K562 (cell line): ENCODE results near the gene PTK6. TPM values are rescaled to one million over a fixed set of nuclear protein-coding genes. Genes with fewer than 3 reads are reported as not detected.

Source experiments
- CBX2 ChIP-seq: fragments of 200-600 bp; sonication (generic); IDR thresholded peaks from one replicate; pipeline ENCODE4 v1.6.1; 2012; ENCODE audit warnings: mild to moderate bottlenecking, low read length, inconsistent platforms; ENCODE audit not compliant: insufficient read depth, poor library complexity, severe bottlenecking
- CBX8 ChIP-seq: fragments of 200-600 bp; sonication (generic); IDR thresholded peaks from 2 replicates; pipeline ENCODE4 v1.6.1; 2012; ENCODE audit warnings: borderline replicate concordance, mixed run types, low read depth, mild to moderate bottlenecking, moderate library complexity, mixed read lengths, low read length, control low read depth, inconsistent platforms; ENCODE audit not compliant: poor library complexity, severe bottlenecking; ENCODE audit errors: extremely low read depth
- HDAC6 ChIP-seq: IDR thresholded peaks from 2 replicates; pipeline ENCODE4 v1.6.1; 2012; ENCODE audit warnings: low read depth, mild to moderate bottlenecking, control low read depth, inconsistent platforms, low read length, moderate library complexity
- HDGF ChIP-seq: fragments of 450-650 bp; IDR thresholded peaks from 2 replicates; pipeline ENCODE4 v1.6.1; 2016
- NR4A1 ChIP-seq, 2 experiments: fragments of 250-450 bp in 1 of 2; fragments of 450-650 bp in 1 of 2; sonication (Bioruptor Pico) in 1 of 2; IDR thresholded peaks; 2 replicates each; pipeline versions ENCODE4 v1.4.0 to v1.6.1; 2016 to 2020; ENCODE audit warnings: mild to moderate bottlenecking in 2 of 2, missing compliant biosample characterization in 1 of 2, missing genetic modification characterization in 1 of 2, moderate library complexity in 1 of 2
- PTBP1 ChIP-seq: fragments of 200-400 bp; formaldehyde crosslinking; IDR thresholded peaks from 2 replicates; pipeline ENCODE4 v1.6.1; 2017; ENCODE audit warnings: low read depth, low read length
- RBM34 ChIP-seq: fragments of 200-400 bp; formaldehyde crosslinking; IDR thresholded peaks from 2 replicates; pipeline ENCODE4 v1.6.1; 2018; ENCODE audit warnings: low read length, borderline replicate concordance; ENCODE audit not compliant: insufficient read depth
- RREB1 ChIP-seq: fragments of 250-450 bp; sonication (Bioruptor Pico); IDR thresholded peaks from 2 replicates; pipeline ENCODE4 v1.4.0; 2020
- SLC30A9 ChIP-seq: fragments of 250-450 bp; sonication (Bioruptor Pico); IDR thresholded peaks from 2 replicates; pipeline ENCODE4 v1.8.0; 2022; ENCODE audit warnings: mild to moderate bottlenecking, moderate library complexity
- TAF15 ChIP-seq: fragments of 200-400 bp; formaldehyde crosslinking; IDR thresholded peaks from 2 replicates; pipeline ENCODE4 v1.6.1; 2017; ENCODE audit warnings: mild to moderate bottlenecking, low read depth, low read length, moderate library complexity
- ZNF217 ChIP-seq: sonication (generic); formaldehyde crosslinking; IDR thresholded peaks from 2 replicates; pipeline ENCODE4 v1.8.0; 2022; ENCODE audit warnings: mild to moderate bottlenecking, missing genetic modification reagents
- ZNF561 ChIP-seq: fragments of 450-650 bp; formaldehyde crosslinking; conservative IDR thresholded peaks from 2 replicates; pipeline ENCODE4 v1.4.0; 2020; ENCODE audit warnings: mild to moderate bottlenecking, moderate library complexity
- polyA plus RNA-seq, 8 experiments: library from polyadenylated mRNA; depleted of rRNA in 4 of 8; stranded (reverse) in 5 of 8; unstranded in 3 of 8; fragments of >200 nt; fragmentation: Nextera tagmentation in 2 of 8; fragmentation: Illumina TruSeq in 1 of 8; extraction: Ambion mirVana in 2 of 8; extraction: Trizol in 1 of 8; gene quantifications; 2 replicates each; pipeline versions ENCODE4 v1.2.1 to v1.2.3, GENCODE V29; 2011 to 2014; ENCODE audit warnings: inconsistent platforms in 1 of 8, missing spikeins in 1 of 8
- total RNA-seq, 7 experiments: library from RNA; depleted of rRNA in 6 of 7; stranded (reverse); fragments of >200 nt in 6 of 7; fragmentation: Illumina TruSeq in 2 of 7; extraction: Trizol in 2 of 7; gene quantifications; 2 replicates each; pipeline versions ENCODE4 v1.2.1 to v1.2.3, GENCODE V29; 2011 to 2021; ENCODE audit warnings: low replicate concordance in 1 of 7
- TF ChIP-seq, protein P1 (sequence below), 2 experiments: fragments of 450-650 bp; formaldehyde crosslinking in 1 of 2; IDR thresholded peaks; 2 replicates each; pipeline versions ENCODE4 v1.4.0 to v1.6.1; 2014 to 2020; ENCODE audit warnings: mild to moderate bottlenecking in 2 of 2, borderline replicate concordance in 1 of 2, low read depth in 1 of 2

The PTK6 gene
- total and polyA plus RNA-seq, 9 of the 15 experiments (the other 6 are each of a cell fraction or from before 2014, with no cell fraction given): 0.07 TPM; not detected in 8

GRCh38 chr20:63537525-63538203 lies 488 bp upstream of the PTK6 start (continued):
- TF ChIP-seq RREB1: no peak
- no peak for TF ChIP-seq HDGF
- TF ChIP-seq PTBP1: no peak
- no peak for TF ChIP-seq ZNF561 (CRISPR knock-in tag)
- no peak for TF ChIP-seq CBX8
- TF ChIP-seq HDAC6: no peak
- no peak for TF ChIP-seq NR4A1 (CRISPR knock-in tag; IDR thresholded peaks at IDR 0.05)
- TF ChIP-seq NR4A1 (tag; IDR thresholded peaks at IDR 0.05): no peak
- TF ChIP-seq CBX2: no peak
- no peak for TF ChIP-seq ZNF217 (CRISPR knock-in tag)
- TF ChIP-seq, protein P1, sequence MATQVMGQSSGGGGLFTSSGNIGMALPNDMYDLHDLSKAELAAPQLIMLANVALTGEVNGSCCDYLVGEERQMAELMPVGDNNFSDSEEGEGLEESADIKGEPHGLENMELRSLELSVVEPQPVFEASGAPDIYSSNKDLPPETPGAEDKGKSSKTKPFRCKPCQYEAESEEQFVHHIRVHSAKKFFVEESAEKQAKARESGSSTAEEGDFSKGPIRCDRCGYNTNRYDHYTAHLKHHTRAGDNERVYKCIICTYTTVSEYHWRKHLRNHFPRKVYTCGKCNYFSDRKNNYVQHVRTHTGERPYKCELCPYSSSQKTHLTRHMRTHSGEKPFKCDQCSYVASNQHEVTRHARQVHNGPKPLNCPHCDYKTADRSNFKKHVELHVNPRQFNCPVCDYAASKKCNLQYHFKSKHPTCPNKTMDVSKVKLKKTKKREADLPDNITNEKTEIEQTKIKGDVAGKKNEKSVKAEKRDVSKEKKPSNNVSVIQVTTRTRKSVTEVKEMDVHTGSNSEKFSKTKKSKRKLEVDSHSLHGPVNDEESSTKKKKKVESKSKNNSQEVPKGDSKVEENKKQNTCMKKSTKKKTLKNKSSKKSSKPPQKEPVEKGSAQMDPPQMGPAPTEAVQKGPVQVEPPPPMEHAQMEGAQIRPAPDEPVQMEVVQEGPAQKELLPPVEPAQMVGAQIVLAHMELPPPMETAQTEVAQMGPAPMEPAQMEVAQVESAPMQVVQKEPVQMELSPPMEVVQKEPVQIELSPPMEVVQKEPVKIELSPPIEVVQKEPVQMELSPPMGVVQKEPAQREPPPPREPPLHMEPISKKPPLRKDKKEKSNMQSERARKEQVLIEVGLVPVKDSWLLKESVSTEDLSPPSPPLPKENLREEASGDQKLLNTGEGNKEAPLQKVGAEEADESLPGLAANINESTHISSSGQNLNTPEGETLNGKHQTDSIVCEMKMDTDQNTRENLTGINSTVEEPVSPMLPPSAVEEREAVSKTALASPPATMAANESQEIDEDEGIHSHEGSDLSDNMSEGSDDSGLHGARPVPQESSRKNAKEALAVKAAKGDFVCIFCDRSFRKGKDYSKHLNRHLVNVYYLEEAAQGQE (IDR thresholded peaks at IDR 0.05; ENCODE audit: borderline replicate concordance): peak; percentile 87
- TF ChIP-seq, protein P1 (CRISPR knock-in tag; IDR thresholded peaks at IDR 0.05; ENCODE audit: low read depth): no peak
- TF ChIP-seq SLC30A9 (CRISPR knock-in tag): no peak
- TF ChIP-seq TAF15: no peak
- no peak for TF ChIP-seq RBM34
